GM12878 (cell line): ENCODE measurements around the gene DEFB115. TPM values are rescaled to one million over a fixed set of nuclear protein-coding genes. Genes with fewer than 3 reads are reported as not detected.

ENCODE experiments used
- ATAC-seq: fragments of 200-7000 bp; cut with Tn5 transposase; 3 replicates; pipeline ENCODE4 v1.9.1; 2020; ENCODE audit warnings: mild to moderate bottlenecking, moderate library complexity
- BruUV-seq: library from RNA; stranded (reverse); fragments of 400-500 nt; replicated peaks from 2 replicates; lab custom pipeline; 2021; lab: Mats Ljungman, UMichigan
- CTCF ChIA-PET: fragments of 300-600 bp; sonication (Branson Sonifier 250); formaldehyde crosslinking; extraction: SDS; loops from one replicate; lab custom pipeline; 2021; ENCODE audit warnings: inconsistent platforms; lab: Yijun Ruan, JAX
- POLR2A ChIA-PET: fragments of 350-600 bp; formaldehyde crosslinking; extraction: SDS; loops from one replicate; lab custom pipeline; 2021; ENCODE audit warnings: inconsistent platforms; lab: Charles Lee
- RAD21 ChIA-PET: fragments of 300-600 bp; sonication (Branson Sonifier 250); formaldehyde crosslinking; loops from one replicate; lab custom pipeline; 2023; ENCODE audit warnings: antibody characterized with exemption; ENCODE audit not compliant: unreplicated experiment; lab: Charles Lee
- SMC1A ChIA-PET: fragments of 300-600 bp; sonication (Branson Sonifier 250); formaldehyde crosslinking; loops from one replicate; lab custom pipeline; 2023; ENCODE audit not compliant: unreplicated experiment, uncharacterized antibody; lab: Charles Lee
- DNase-seq: peaks from one replicate; pipeline ENCODE4 v3.0.0-alpha.2; 2011; ENCODE audit warnings: low read depth, low spot score
- FAIRE-seq: peaks from 3 replicates; lab custom pipeline; 2011; peaks lifted over from hg19 to GRCh38; lab: Jason Lieb, UNC
- H2AFZ ChIP-seq: 2 replicates; pipeline ENCODE4 v1.6.0; 2011; ENCODE audit warnings: low read depth, low read length, control low read depth; ENCODE audit not compliant: control insufficient read depth
- H3K27ac ChIP-seq: 2 replicates; pipeline ENCODE4 v1.5.1; 2011; ENCODE audit warnings: control low read depth; ENCODE audit not compliant: control insufficient read depth, insufficient read depth
- H3K27me3 ChIP-seq, 2 experiments: replicated peaks in 1 of 2; 2 replicates each; pipeline versions ENCODE4 v1.6.0 to v1.6.1; 2011; ENCODE audit warnings: low read length in 1 of 2; ENCODE audit not compliant: control insufficient read depth in 2 of 2, insufficient read depth in 2 of 2
- H3K36me3 ChIP-seq, 2 experiments: 2 replicates each; pipeline ENCODE4 v1.5.1; 2011; ENCODE audit warnings: low read length in 1 of 2; ENCODE audit not compliant: control insufficient read depth in 2 of 2, insufficient read depth in 2 of 2
- H3K4me1 ChIP-seq: 2 replicates; pipeline ENCODE4 v1.6.1; 2011; ENCODE audit warnings: mild to moderate bottlenecking, low read length, moderate library complexity, mixed read lengths; ENCODE audit not compliant: control insufficient read depth, insufficient read depth
- H3K4me2 ChIP-seq: 2 replicates; pipeline ENCODE4 v1.6.0; 2011; ENCODE audit warnings: control low read depth; ENCODE audit not compliant: control insufficient read depth, insufficient read depth
- H3K4me3 ChIP-seq: fragments of 200-600 bp; sonication (generic); 2 replicates; pipeline ENCODE4 v1.5.1; 2016
- H3K79me2 ChIP-seq: 2 replicates; pipeline ENCODE4 v1.6.0; 2011; ENCODE audit warnings: low read length; ENCODE audit not compliant: control insufficient read depth, insufficient read depth
- H3K9ac ChIP-seq: 2 replicates; pipeline ENCODE4 v1.8.0; 2011; ENCODE audit warnings: low read length, control low read depth, mixed read lengths; ENCODE audit not compliant: control insufficient read depth, insufficient read depth
- H3K9me3 ChIP-seq: replicated peaks from 3 replicates; pipeline ENCODE4 v1.5.1; 2011; ENCODE audit warnings: mild to moderate bottlenecking, low read length; ENCODE audit not compliant: control insufficient read depth, insufficient read depth
- H4K20me1 ChIP-seq: 2 replicates; pipeline ENCODE4 v1.6.0; 2011; ENCODE audit not compliant: control insufficient read depth, insufficient read depth
- BCL11A ChIP-seq: IDR thresholded peaks from 2 replicates; pipeline ENCODE4 v1.6.1; 2011; ENCODE audit warnings: low read depth, low read length
- CHD2 ChIP-seq: IDR thresholded peaks from 2 replicates; pipeline ENCODE4 v1.6.1; 2011; ENCODE audit warnings: low read depth, low read length, improper control_type of control experiment, borderline replicate concordance
- CREM ChIP-seq: IDR thresholded peaks from 2 replicates; pipeline ENCODE4 v1.6.1; 2014; ENCODE audit warnings: antibody characterized with exemption, low read depth
- EGR1 ChIP-seq, 2 experiments: IDR thresholded peaks; 1 replicate in 1 of 2; 2 replicates in 1 of 2; pipeline ENCODE4 v1.6.1; 2011 to 2012; ENCODE audit warnings: low read depth in 2 of 2, low read length in 2 of 2, borderline replicate concordance in 1 of 2, mild to moderate bottlenecking in 1 of 2, moderate library complexity in 1 of 2
- GABPA ChIP-seq: IDR thresholded peaks from 2 replicates; pipeline ENCODE4 v1.6.1; 2014; ENCODE audit warnings: antibody characterized with exemption, low read depth, mild to moderate bottlenecking, inconsistent platforms
- IRF4 ChIP-seq: IDR thresholded peaks from 2 replicates; pipeline ENCODE4 v1.6.1; 2011; ENCODE audit warnings: low read depth, low read length
- MEF2A ChIP-seq: IDR thresholded peaks from 2 replicates; pipeline ENCODE4 v1.6.1; 2011; ENCODE audit warnings: low read depth, mild to moderate bottlenecking, low read length, moderate library complexity; ENCODE audit not compliant: insufficient read depth
- MTA3 ChIP-seq: IDR thresholded peaks from 2 replicates; pipeline ENCODE4 v1.6.1; 2012; ENCODE audit warnings: low read length, inconsistent platforms, borderline replicate concordance
- POLR2AphosphoS2 ChIP-seq: IDR thresholded peaks from 2 replicates; pipeline ENCODE4 v1.6.1; 2011; ENCODE audit warnings: low read depth, mild to moderate bottlenecking, low read length, improper control_type of control experiment, moderate library complexity
- RELA ChIP-seq: fragments of 450-650 bp; IDR thresholded peaks from 2 replicates; pipeline ENCODE4 v1.8.0; 2014; ENCODE audit warnings: borderline replicate concordance; ENCODE audit not compliant: partially characterized antibody
- SMAD5 ChIP-seq: IDR thresholded peaks from 2 replicates; pipeline ENCODE4 v1.6.1; 2016; ENCODE audit warnings: antibody characterized with exemption, low read depth
- SP1 ChIP-seq: IDR thresholded peaks from one replicate; pipeline ENCODE4 v1.6.1; 2011; ENCODE audit warnings: low read depth, low read length
- SREBF2 ChIP-seq: IDR thresholded peaks from 2 replicates; pipeline ENCODE4 v1.6.1; 2012; ENCODE audit warnings: mild to moderate bottlenecking, low read length
- SUZ12 ChIP-seq: fragments of 200-600 bp; sonication (generic); IDR thresholded peaks from one replicate; pipeline ENCODE4 v1.6.1; 2018; ENCODE audit warnings: antibody characterized with exemption, mild to moderate bottlenecking; ENCODE audit not compliant: unreplicated experiment
- TARDBP ChIP-seq: IDR thresholded peaks from 2 replicates; pipeline ENCODE4 v1.6.1; 2016; ENCODE audit warnings: borderline replicate concordance
- TBL1XR1 ChIP-seq: IDR thresholded peaks from 2 replicates; pipeline ENCODE4 v1.6.1; 2012; ENCODE audit warnings: low read depth, low read length, improper control_type of control experiment
- WGBS: methylation state at CpG from one replicate; pipeline ENCODE4 v1.1.6; 2016; ENCODE audit warnings: low lambda C conversion rate; ENCODE audit not compliant: insufficient replicate concordance, insufficient coverage; ENCODE audit errors: missing lambda C conversion rate; 5-methylcytosine and 5-hydroxymethylcytosine counted together
- in situ Hi-C: fragments of 300-500 bp; cut with MboI; formaldehyde crosslinking; loops from 9 replicates; pipeline ENCODE4 v1.14.3; 2018; ENCODE audit warnings: mixed read lengths
- intact Hi-C: fragments of 100-400 bp; cut with micrococcal nuclease; formaldehyde crosslinking; loops from one replicate; pipeline ENCODE4 v1.14.2; 2022; ENCODE audit not compliant: unreplicated experiment
- polyA plus RNA-seq, 11 experiments: library from polyadenylated mRNA; depleted of rRNA in 4 of 11; unstranded in 6 of 11; stranded (reverse) in 5 of 11; fragments of >200 nt; fragmentation: Nextera tagmentation in 4 of 11; fragmentation: Illumina TruSeq in 1 of 11; extraction: Ambion mirVana in 4 of 11; extraction: Trizol in 1 of 11; gene quantifications; 1 replicate in 1 of 11; 2 replicates in 10 of 11; pipeline versions ENCODE4 v1.2.1 to v1.2.3, GENCODE V29; 2011 to 2016; ENCODE audit warnings: inconsistent platforms in 2 of 11, missing spikeins in 2 of 11, low read depth in 1 of 11
- total RNA-seq, 4 experiments: library from RNA; depleted of rRNA in 3 of 4; stranded (reverse); fragments of >200 nt in 3 of 4; fragmentation: Illumina TruSeq in 1 of 4; extraction: Trizol in 1 of 4; gene quantifications; 2 replicates each; pipeline versions ENCODE4 v1.2.1 to v1.2.3, GENCODE V29; 2013 to 2021
- TF ChIP-seq, protein P1 (sequence below): fragments of 150-350 bp; IDR thresholded peaks from 2 replicates; pipeline ENCODE4 v1.6.1; 2014; ENCODE audit warnings: mild to moderate bottlenecking, low read depth, low read length
- TF ChIP-seq, protein P2 (sequence below): IDR thresholded peaks from 2 replicates; pipeline ENCODE4 v1.6.1; 2012; ENCODE audit warnings: low read length, inconsistent platforms

DEFB115 gene
- total and polyA plus RNA-seq, 10 of the 15 experiments (the other 5 are each of a cell fraction or from before 2014, with no cell fraction given), result not detected

DNA sequence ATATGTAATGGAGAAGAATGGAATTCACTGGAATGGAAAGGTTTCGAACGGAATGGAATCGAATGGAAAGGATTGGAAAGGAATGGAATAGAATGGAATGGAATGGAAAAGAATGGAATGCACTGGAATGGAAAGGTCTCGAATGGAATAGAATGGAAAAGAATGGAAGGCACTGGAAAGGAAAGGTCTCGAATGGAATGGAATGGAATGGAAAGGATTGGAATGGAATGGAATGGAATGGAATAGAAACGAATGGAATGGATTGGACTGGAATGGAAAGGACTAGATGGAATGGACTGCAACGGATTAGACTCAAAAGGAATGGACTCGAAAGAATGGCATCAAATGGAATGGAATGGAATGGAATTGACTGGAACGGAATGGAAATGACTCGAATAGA is 20.5 kb upstream of the DEFB115 start:
- RAD21 ChIA-PET, result no interaction called here
- ATAC-seq (no peak), DNase-seq (no peak), FAIRE-seq (no peak)
- no peak overlapping the region for H3K4me2 ChIP-seq
- intact Hi-C loops, result no loop called here
- H3K4me3 ChIP-seq, result no peak overlapping the region
- in situ Hi-C loops, result no loop called here
- no peaks in the 10 kb centered on the region for H3K27me3 ChIP-seq
- CTCF ChIA-PET, result no interaction called here
- 38% methylated on average over 10 of the region's 10 CpGs for WGBS
- no peaks in the 10 kb centered on the region for H4K20me1 ChIP-seq
- BruUV-seq, result no TSS peak
- POLR2A ChIA-PET, result no interaction called here
- peaks cover 2% of the 10 kb centered on the region; the same call in 2 of the 3 replicates for H3K9me3 ChIP-seq
- H3K27ac ChIP-seq, result no peak overlapping the region
- TF ChIP-seq, protein P1, sequence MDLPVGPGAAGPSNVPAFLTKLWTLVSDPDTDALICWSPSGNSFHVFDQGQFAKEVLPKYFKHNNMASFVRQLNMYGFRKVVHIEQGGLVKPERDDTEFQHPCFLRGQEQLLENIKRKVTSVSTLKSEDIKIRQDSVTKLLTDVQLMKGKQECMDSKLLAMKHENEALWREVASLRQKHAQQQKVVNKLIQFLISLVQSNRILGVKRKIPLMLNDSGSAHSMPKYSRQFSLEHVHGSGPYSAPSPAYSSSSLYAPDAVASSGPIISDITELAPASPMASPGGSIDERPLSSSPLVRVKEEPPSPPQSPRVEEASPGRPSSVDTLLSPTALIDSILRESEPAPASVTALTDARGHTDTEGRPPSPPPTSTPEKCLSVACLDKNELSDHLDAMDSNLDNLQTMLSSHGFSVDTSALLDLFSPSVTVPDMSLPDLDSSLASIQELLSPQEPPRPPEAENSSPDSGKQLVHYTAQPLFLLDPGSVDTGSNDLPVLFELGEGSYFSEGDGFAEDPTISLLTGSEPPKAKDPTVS, result no peak
- TF ChIP-seq POLR2AphosphoS2, result no peak
- no peak for TF ChIP-seq MTA3
- TF ChIP-seq SP1, result no peak
- no peak for TF ChIP-seq MEF2A
- TF ChIP-seq EGR1 (IDR thresholded peaks at IDR 0.05; ENCODE audit: borderline replicate concordance in 1 of 2, low read depth in 2 of 2, low read length in 2 of 2), result no peak
- no peak for TF ChIP-seq SREBF2
- TF ChIP-seq SMAD5, result no peak
- no peak for TF ChIP-seq CHD2
- TF ChIP-seq GABPA, result no peak
- no peak for TF ChIP-seq IRF4
- TF ChIP-seq CREM, result no peak
- TF ChIP-seq BCL11A, result no peak
- no peak for TF ChIP-seq TARDBP
- no peak for TF ChIP-seq SUZ12
- TF ChIP-seq RELA, result no peak
- TF ChIP-seq, protein P2, sequence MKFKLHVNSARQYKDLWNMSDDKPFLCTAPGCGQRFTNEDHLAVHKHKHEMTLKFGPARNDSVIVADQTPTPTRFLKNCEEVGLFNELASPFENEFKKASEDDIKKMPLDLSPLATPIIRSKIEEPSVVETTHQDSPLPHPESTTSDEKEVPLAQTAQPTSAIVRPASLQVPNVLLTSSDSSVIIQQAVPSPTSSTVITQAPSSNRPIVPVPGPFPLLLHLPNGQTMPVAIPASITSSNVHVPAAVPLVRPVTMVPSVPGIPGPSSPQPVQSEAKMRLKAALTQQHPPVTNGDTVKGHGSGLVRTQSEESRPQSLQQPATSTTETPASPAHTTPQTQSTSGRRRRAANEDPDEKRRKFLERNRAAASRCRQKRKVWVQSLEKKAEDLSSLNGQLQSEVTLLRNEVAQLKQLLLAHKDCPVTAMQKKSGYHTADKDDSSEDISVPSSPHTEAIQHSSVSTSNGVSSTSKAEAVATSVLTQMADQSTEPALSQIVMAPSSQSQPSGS, result no peak
- no peak for TF ChIP-seq TBL1XR1
- TF ChIP-seq, all 136 proteins: peak for 0
- SMC1A ChIA-PET, result no interaction called here
- Histone ChIP-seq H3K4me1 (no peaks in the 10 kb centered on the region), H3K9ac (no peak overlapping the region), H2AFZ (no peak overlapping the region), H3K79me2 (no peaks in the 10 kb centered on the region), H3K36me3 (no peaks in the 10 kb centered on the region)
